Esophagus mucosa (tissue), 1 donor: ENCODE data around the gene NINJ2. TPM values are rescaled to one million over a fixed set of nuclear protein-coding genes. Genes with fewer than 3 reads are reported as not detected.
"Not testable (repeated sequence)": the region's sequence is repeated elsewhere in the genome, so short reads cannot be mapped to it uniquely, and the experiment has no call there.

Experiments
- ATAC-seq: fragments of 200-7000 bp; cut with Tn5 transposase; one replicate; pipeline ENCODE4 v1.9.1; 2020
- total RNA-seq: library from RNA; stranded (reverse); gene quantifications from one replicate; pipeline ENCODE4 v1.2.4, GENCODE V29; 2023
- donor health status: DM: yes; HTN: yes; CAD: no.

Gene NINJ2, protein sequence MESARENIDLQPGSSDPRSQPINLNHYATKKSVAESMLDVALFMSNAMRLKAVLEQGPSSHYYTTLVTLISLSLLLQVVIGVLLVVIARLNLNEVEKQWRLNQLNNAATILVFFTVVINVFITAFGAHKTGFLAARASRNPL
- 2.9 TPM for total RNA-seq

DNA sequence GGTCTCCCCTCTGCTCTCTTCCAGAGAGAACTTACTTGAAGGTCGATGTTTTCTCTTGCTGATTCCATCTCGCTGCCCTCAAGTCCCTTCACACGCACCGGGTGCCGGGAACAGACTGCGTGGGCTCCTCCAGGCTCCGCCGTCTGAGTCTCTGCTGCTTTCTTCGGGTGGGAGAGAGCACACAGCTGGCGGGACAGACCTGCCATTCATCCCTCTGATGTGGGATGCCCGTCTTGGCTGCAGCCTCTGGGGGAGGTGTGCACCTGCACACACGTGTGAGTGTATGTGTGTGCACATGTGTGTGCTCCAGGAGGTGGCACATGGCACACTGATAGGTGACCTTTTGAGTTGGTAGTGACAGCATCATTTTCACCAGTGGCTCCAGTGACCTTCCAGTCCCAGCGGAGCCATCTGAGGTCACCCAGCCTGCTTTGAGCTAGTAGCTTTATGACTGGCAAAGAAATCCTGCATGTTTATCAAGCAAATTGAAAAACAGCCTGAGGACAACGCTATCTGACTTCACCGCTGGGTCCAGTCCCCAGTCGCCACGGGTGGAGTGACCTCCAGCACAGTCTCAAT, at the start of gene NINJ2:
Gene NINJ2, minus strand, starts transcription at position 153 of the 579 bp plus-strand sequence. Its CDS starts 85 bp downstream, at position 68.
- ATAC-seq = peak; percentile 7

DNA sequence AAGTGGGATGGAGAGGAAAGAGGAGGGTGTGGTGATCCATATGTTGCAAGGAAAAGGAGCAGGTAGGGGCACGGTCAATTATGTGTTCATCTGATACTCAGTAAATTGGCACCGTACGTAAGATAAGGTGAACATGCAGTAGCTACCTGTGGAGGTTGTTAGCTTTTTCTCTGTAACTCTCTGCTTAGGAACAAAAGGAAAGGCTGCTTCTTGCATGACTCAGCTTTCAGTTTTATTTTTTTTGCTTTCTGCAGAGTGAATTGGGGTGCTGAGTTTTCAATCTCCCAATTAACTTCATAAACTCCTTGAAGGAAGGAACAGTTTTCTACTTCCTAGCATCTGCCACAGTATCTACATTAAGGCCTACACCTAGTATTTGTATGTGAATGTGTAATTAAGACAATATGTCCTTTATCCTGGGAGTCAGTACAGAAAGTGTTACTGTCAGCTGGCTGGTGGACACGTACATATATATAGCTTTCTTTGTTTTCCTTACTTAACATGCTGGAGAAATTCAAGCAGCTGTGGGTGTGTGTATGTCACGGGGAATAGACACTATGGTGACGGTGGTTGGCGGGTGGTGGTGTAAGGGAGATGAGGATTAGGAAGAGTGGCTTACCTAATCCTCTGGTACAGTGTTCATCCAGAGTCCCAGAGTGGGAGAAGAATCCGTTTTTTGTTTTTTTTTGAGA, 49.1 kb upstream of the NINJ2 start:
- peak; percentile 51 for ATAC-seq

DNA sequence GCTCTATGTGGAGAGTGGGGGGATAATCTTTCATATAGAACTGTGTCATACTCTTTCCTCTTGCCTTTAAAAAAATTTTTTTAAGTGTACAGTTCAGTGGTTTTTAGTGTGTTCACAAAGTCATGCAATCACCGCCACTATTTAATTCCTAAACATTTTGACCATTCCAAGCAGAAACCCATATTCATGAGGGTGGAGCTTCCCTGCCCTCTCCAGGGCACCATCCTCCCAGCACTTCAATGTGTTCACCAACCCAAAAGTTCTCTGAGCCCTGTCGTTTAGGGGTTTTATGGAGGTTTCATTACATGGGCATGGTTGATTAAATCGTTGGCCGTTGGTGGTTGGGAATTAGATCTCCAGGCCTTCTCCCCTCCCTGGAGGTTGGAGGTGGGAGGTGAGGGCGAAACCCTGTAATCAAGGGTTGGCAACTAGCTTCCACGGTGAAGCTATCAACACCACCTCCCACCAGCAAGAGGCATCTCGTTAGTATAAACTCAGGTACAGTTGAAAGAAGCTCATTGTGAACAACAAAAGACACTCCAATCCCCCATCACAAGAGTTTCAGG, 46.3 kb upstream of the NINJ2 start:
- ATAC-seq = no peak

DNA sequence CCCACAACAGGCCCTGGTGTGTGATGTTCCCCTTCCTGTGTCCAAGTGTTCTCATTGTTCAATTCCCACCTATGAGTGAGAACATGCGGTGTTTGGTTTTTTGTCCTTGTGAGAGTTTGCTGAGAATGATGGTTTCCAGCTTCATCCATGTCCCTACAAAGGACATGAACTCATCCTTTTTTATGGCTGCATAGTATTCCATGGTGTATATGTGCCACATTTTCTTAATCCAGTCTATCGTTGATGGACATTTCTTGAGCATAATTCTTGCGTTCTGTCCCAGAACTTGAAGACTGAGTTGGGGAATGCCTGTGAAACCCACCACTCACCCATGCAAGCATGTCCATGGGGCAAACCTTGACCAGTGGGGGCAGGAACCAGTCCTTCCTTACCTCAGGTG, 44.8 kb upstream of the NINJ2 start:
- ATAC-seq = not testable (repeated sequence)

DNA sequence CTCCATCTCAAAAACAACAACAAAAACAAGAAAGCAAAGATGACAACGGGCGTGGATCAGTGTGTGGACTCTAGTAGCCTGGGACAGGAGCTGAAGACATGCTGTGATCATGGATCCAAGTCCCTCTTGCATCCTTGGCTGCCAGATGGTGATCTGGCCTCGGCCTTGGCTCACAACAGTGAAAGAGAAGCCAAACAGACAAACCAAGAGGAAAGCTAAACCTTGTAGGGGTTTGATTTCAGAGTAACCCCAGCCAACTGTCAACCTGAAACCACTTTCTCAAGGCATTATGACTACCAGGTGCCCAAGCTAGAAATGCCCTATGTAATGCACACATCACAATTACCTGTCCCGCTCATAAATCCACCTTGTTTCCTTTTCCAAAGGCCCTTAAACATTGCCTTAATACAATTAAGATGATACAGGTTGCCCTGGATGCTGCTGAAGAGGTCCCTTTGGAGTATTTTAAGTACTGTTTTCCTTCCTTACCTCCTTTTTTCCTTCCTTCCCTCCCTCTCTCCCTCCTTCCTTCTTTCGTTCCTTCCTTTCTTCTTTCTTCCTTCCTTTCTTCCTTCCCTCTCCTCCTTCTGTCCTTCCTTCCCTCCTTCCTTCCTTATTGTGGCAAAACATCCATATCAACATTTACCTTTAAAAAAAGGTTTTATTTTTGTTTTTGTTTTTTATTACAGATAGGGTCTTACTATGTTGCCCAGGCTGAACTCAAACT, 41.4 kb upstream of the NINJ2 start:
- no peak for ATAC-seq

DNA sequence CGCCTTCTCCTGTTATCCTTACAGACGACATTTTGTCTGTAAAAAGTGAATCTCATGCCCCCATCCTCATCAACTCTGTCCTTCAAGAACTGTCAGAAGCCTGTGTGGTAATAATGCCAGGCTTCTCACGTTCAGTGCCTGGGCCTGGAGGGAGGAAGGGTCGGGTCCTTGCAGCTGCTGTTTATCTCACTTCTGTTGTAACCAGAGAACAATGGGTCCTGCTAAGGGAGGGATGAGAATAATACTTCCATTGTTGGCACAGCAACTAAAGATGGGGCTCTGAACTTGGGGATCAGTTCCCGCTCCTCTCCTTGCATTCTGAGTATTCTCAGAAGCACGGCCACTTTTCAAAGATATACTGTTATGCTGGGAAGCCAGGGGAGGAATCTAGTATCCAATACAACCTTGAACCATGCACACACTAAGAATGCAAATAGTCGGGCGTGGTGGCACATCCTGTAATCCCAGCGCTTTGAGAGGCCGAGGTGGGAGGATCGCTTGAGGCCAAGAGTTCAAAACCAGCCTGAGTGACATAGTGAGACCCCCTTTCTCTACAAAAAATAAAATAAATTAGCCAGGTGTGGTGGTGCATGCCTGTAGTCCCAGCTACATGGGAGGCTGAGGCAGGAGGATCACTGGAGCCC, 38.8 kb upstream of the NINJ2 start:
- ATAC-seq = no peak

DNA sequence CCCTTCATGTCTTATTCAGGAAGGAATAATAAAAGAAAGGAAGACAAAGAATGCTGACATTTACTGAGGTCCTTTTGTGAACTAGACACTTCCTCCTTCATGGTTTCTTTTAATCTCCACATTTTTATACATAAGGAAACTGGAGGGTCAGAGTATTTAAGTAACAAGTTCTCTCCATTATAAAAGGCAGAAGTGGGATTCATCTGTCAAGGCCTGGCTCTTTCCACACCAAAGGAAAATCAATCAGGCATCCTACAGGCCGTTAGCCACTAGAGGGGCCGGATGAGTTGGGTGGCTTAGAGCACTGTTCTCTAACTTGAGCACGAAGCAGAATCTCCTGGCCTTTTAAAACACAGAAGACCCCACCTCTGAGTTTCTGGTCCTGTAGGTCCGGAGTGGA, 36.8 kb upstream of the NINJ2 start:
- ATAC-seq = no peak

DNA sequence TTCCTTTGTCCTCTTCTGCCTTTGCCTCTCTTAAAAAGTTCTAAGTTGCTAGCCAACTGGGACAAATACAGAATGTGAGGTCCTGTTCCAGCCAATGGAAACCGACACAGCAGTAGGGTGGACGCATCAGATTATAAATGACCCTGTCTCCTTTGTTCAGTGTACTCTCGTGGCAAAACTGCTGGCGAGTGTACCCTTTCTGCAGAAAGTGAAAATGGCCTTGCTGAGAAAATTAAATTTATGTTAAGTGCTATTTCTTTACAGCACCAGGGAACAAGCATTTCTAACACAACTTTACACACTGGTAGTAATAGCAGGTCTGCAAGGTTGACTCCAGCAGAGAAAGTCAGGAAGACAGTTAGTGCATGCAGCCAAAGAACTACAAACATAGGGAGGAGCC, 35.0 kb upstream of the NINJ2 start:
- not testable (repeated sequence) for ATAC-seq

DNA sequence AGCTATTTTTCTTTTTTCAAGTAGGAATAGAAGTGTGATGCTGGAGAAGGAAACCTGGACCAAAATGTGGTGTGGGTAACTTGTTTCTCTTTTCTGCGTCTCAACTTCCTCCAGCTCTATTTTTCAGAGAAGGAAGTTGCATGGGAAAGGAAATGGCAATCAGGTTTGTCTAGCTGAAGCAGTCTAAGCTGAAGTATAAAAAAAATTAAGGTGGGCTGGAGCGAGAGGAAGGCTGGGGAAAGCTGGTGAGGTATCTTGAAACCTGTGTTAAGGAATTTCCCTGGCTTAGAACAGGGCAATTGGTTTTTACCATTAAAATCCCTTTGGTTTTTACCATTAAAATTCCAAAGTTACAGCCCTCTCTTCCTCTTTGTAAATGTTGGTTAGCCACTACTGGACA, 34.2 kb upstream of the NINJ2 start:
- no peak for ATAC-seq

DNA sequence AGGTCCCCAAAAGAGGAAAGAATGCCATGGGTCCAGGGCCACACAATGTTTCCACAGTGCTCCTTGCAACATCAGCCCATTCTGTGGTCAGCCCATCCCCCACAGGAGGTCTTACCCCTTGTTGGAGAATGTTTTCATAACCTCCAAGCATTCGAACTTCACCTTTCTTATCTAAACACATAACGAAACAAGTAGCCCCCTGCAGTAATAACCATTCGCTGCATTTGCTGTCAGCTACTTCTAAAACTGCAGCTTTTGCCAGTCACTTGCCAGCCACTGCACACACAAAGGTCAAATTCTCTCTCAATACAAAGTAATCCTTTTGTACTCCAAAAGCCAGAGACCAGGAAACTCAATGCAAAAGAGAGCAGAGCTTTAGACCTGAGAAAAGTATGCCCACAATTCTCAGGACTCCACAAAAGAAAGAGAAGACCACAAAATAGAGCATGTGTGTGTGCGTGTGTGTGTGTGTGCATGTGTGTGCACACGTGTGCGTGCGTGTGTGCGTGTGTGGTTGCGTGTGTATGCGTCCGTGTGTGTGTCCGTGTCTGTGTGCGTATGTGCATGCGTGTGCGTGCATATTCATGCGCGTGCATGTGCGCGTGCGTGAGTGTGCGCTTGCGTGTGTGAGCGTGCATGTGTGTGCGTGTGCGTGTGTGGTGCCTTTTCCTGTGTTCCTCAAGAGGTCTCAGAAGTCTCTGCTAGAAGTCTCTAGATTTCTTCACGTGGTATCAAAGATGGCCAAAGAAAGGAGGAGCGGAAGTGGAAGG, 31.7 kb upstream of the NINJ2 start:
- ATAC-seq = no peak

DNA sequence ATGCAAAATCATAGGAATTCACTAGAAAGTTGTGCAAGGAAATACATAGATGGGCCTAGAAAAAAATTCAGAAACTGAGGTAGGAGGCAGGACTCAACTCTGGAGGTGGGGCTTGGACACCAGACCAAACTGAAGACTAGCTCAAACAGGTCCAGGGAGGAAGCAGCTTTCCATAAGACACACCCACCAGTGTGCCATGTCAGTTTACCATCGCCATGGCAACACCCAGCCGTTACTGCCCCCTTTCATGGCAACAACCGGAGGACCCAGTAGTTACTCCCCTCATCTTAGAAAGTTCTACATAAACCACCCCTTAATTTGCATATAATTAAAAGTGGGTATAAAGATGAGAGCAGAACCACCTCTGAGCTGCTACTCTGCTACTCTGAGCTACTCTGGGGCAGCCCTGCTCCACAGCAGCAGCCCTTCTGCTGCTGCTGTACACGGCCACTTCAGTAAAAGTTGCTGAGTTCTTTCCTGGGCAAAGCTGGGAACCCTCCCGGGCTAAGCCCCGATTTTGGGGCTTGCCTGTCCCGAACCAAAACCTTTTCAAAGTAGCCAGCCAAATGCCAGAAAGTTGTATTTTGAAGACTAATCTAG, 30.8 kb upstream of the NINJ2 start:
- ATAC-seq = no peak

DNA sequence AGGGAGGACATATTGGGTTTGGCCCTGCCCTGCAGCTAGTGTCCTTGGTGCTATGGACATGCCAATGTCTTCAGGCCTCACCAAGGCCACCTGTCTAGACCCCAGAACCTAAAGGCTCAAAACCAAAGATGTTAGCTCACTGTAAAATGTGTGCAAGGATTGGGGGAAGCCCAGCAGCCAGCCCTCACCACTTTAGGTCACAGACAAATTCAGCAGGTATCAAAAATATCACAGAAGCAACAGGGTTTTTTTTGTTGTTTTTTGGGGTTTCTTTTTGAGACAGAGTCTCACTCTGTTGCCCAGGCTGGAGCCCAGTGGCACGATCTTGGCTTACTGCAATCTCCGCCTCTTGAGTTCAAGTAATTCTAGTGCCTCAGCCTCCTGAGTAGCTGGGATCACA, 29.0 kb upstream of the NINJ2 start:
- no peak for ATAC-seq

DNA sequence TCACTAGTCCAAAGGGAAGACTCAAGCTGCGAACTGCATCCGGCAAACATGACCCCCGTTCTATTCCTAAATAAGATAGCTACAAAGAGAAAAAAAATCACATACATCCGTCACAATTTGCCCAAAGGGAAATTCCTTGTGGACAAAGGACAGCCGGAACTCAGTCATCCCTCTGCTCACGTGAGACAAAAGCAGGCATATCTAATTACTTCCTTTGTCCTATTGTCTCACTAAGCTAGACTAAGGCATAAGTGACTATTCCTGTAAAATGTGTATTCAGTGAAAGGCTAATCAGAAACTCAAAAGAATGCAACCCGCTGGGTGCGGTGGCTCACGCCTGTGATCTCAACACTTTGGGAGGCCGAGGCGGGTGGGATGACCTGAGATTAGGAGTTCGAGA, 27.2 kb upstream of the NINJ2 start:
- peak; percentile 51 for ATAC-seq

DNA sequence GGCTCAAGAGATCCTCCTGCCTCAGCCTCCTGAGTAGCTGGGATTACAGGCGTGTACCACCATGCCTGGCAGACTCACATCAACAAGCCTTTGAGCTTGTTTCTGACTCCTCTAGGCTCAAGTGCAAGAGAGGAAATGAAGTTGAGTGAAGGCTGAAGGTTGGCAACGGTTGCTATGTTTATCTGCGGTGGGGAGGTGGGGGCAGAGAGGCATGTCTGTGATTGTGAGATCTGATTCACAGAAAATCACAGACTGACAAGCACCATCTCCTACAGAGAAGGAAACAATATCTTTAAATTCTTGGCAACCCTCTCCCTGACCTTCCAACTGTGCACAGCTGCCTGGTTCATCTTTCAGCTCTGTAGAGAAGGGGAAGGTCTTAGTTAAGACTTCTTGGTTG, 22.1 kb upstream of the NINJ2 start:
- ATAC-seq = peak; percentile 64

DNA sequence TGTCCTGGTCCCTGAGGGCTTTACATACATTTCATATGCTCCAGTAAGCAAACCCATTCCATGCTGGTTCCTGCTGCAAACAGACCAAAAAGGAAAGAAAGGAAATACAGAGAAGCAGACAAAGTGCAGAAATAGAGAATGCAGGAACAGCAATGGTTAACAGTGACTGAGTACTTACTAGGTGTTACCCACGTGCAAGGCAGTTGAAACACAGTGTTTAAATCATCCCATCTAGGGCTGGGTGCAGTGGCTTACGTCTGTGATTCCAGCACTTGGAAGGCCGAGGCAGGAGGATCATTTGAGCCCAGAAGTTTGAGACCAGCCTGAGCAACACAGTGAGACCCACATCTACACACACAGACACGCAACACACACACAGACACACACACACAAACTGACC, 21.2 kb upstream of the NINJ2 start:
- ATAC-seq = no peak

DNA sequence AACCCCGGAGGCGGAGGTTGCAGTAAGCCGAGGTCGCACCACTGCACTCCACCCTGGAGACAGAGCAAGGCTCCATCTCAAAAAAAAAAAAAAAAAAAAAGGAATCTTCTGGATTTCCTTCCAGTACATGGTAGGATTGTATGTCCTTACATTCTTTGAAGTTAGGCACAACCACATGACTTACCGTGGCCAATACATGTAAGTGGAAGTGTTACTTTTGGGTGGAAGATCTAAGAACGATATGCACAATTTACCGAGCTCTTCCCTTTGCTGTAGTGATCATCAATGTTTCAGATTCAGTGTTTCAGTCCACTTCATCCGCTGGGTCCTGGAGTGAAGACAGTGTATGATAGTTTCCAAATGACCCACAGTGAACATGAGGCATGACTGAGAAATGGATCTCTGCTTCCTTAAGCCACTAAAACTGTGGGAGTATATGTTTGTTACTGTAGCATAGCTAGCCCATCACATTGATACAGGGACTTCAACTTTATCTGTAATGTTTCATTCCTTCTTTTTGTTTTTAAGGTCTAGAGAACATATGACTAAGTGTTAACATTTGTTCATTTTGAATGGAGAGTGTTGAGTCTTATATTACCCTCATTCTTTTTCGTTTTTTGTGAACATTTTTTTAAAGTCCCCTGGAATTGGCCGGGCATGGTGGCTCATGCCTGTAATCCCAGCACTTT, 18.5 kb upstream of the NINJ2 start:
- no peak for ATAC-seq

DNA sequence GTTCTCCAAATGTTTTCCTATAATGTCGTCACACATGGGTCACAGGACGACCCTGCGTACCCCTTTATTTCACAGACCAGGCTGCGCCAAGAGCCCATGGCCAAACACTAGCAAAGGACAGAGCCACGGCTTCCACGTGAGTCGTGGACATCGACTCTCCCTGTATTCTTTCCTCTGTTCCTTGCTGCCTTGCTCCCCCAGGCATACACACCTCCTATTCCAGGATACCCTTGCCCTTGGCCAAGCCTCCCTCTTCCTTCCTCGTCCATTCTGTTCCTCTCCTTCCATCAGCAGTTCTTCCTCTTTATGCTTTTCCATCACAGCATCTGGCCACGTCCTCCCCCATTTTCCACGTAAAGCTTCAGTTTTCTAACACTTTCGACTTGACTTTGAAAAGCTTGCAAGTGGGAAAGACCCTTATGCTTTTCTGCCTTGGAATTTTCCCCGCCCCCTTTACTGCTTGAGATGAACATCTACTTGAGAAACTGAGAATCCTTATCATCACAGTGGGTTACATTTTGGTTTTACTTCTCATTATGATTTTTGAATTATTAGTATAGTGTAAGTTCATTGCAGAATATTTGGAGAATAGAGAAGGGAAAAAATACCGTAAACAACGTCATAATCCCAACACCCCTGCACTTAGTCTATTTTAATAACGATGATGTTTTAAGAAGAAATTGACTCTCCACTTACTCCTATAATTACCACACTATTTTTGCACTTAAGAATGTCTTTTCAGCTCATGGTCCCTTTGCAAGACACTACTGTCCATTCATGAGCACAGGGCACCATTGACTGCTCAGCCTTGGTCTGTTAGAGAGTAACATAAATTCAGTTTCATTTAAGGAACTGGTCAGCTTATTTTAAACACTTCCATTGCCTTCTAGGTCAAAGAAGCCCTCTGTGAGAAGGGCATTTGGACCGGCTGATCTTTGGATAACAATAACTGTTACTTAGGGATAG, 15.8 kb upstream of the NINJ2 start:
- ATAC-seq = no peak

DNA sequence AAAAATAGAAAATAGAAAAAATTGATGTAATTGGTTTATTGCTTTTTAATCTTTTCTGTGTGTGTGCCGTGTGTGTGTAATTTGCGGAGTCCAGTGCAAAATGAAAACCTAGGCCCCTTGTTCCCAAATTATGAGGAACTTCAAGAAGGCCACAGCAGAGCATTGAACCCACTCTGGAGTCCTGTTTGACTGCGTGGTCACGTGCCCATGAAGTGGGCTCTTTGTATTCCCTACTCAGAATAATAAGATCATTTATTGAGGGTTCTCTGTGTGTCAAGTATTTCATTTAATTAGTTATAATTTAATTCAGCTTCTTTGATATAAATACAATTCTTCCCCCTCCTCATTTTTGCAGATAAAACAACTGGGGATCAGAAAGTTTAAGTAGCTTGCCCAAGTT, 12.3 kb upstream of the NINJ2 start:
- no peak for ATAC-seq

DNA sequence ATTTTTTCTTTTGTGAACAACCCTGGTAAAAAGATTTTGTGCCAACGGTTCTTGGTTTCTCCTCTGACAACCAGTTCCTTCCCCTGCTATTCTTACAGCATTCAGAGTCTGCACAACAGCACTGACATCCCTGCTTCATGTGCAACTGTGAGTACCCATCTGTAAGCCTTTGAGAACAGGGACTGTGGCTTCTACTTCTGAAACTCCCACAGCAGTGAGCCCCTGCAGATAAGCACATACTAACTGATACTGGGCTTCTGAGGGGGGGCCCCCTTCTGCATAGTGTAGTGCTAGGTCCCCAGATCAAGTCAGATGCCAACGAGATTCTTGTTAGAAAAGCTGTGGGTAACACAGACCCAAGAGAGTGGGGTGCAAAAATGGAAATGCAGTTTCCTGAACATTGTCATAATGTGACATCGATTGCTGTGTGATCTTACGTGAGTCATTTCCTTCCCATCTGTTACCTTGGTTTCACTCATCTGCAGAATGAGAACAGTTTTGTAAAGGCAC, 11.1 kb upstream of the NINJ2 start:
- ATAC-seq = peak; percentile 50

DNA sequence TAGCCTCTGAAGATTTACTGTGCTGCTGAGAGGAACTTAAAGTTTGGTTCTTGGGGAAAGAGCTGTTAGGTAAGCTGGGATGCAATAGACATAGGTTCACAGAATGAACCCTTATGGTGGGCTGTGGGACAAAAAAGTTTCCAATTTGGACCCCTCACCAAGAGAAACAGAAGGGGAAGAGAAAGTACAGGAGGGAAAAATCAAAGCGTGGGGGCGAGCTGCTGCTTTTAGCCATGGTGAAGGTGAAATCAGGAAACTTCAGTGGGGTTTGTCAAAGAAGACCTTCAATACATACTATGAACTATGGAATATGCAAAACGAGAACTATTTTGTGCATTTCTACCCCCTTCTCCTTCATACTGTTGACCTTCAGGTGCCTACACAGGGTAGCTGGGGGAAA, 10.6 kb upstream of the NINJ2 start:
- no peak for ATAC-seq
